Fibroblast of villous mesenchyme (primary cell): Measurements from ENCODE around the gene KLF7. TPM values are rescaled to one million over a fixed set of nuclear protein-coding genes. Genes with fewer than 3 reads are reported as not detected.

Experiments
- DNase-seq: peaks from one replicate; pipeline ENCODE4 v3.0.0-alpha.2; 2010; ENCODE audit warnings: low read depth
- H3K4me3 ChIP-seq: 2 replicates; pipeline ENCODE4 v1.5.1; 2011; ENCODE audit warnings: low read depth, mild to moderate bottlenecking, low read length
- CTCF ChIP-seq: IDR thresholded peaks from 2 replicates; pipeline ENCODE4 v1.5.1; 2012; ENCODE audit warnings: low read depth, mild to moderate bottlenecking, low read length; ENCODE audit not compliant: insufficient read depth
- total RNA-seq: library from RNA; depleted of rRNA; stranded (reverse); fragments of >200 nt; gene quantifications from 2 replicates; pipeline ENCODE4 v1.2.3, GENCODE V29; 2012

The KLF7 gene
- total RNA-seq, 1 donor, result 28.1 TPM

DNA sequence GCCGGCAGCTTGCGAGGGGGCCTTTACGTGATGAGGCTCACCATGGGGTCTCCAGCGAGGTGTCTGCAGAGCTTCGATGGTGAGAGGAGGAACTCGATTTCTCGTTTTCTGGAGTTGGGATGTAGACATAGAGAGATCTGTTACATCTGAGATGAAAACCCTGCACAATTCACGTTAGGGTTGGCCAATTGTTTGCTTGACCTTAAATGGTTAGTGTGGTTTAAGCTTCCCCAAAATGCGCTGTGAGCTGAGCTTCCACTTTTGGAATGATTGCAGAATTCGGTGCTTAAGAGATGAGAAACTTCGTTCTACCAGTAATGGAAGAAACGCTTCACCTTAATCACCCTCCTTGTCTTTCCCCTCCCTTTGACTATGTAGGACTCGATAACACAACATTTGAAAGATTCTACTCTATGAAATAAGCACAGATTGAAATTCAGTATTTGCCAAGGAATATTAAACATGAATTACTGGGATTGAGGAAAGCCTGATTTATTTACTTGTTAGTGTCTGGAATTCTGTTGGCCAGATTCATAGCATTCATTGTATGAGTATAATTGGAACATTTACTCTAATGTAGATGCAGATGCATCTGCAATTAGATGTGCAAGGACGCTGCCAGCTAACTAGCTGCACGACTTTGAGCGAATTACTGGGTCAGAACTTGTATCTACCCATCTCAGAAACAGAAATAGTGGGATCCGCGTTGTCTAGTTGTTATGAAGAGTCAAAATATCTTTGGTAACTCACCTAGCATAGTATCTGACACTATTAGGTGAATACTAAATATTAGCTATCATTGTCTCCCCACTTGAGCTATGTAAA lies 1.6 kb upstream of the KLF7 start:
- peak overlapping the region; percentile 68 for H3K4me3 ChIP-seq
- peak; percentile 68 for DNase-seq
- no peak for TF ChIP-seq CTCF

GRCh38 chr2:207166349-207167098 lies 776 bp upstream of the KLF7 start:
- H3K4me3 ChIP-seq, result peak overlapping the region; percentile 68
- DNase-seq, result peak; percentile 77
- peak; percentile 10 for TF ChIP-seq CTCF

DNA sequence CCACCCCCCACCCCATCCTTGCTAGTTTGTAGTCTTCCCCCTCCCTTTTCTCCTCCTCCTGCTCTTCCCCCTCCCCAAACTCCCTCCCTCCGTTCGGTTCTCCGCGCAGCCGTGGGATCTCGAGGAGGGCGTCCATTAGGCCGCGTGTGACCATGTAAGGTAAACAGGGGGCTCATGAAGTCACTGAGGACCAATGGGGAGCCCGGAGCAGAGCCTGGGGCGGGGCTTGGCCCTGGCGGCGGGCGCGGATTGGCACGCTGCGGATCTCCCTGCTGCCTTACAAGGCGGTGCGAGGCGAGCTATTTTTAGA lies 246 bp upstream of the KLF7 start:
- H3K4me3 ChIP-seq, result peak overlapping the region; percentile 85
- peak; percentile 100 for DNase-seq
- no peak for TF ChIP-seq CTCF

DNA sequence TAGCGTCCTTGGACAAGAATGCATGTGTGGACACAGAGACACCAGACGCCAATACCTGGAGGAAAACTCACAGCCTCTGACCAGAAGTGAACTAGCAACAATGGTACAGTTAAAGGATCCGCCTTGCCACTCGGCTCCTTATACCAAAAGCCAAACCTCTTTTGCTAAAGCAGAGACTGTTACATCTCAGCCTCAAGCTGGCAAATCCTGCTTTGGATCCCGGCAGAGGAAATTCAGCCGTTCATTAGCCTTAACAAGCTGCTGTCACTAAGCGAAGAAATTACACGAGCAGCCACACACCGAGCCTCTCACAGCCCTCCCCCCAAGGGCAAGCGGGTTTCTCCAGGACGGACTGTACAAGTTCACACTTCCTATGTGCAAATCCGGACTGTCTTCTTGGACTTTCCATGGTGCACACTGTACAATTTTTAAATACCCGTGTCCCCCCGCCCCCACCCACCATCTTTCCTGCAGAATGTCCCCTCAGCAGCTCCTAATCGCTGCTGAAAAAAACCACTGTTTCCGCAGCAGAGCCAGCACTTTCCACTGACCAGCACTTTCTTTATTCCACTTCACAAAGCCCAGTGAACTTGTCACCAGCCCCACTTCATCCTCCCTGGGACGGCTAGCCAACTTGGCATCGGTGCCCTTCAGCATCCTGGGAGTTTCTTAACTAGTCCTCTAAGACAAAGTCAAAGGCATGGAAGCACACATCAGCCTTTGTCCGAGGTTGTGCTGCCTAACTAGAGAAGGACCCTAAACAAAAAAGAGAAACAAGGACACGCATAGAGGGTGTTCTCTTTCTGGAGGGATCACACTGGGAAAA lies 1.5 kb downstream of the KLF7 start:
- no peak for TF ChIP-seq CTCF
- H3K4me3 ChIP-seq, result peak overlapping the region; percentile 85
- peak; percentile 52 for DNase-seq

DNA sequence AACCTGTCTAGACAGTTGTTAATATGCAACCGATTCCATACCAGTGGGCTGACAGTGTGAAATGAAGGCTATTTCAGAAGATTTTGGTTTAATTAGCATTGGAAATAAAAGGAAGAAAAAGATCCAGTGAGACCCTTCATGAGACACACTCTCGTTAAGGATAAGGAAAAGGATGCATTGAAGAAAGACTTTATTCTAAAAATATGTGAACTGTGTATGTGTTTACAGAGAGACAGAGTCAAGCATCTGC lies 2.1 kb downstream of the KLF7 start:
- peak overlapping the region; percentile 85 for H3K4me3 ChIP-seq
- TF ChIP-seq CTCF, result no peak
- no peak for DNase-seq

DNA sequence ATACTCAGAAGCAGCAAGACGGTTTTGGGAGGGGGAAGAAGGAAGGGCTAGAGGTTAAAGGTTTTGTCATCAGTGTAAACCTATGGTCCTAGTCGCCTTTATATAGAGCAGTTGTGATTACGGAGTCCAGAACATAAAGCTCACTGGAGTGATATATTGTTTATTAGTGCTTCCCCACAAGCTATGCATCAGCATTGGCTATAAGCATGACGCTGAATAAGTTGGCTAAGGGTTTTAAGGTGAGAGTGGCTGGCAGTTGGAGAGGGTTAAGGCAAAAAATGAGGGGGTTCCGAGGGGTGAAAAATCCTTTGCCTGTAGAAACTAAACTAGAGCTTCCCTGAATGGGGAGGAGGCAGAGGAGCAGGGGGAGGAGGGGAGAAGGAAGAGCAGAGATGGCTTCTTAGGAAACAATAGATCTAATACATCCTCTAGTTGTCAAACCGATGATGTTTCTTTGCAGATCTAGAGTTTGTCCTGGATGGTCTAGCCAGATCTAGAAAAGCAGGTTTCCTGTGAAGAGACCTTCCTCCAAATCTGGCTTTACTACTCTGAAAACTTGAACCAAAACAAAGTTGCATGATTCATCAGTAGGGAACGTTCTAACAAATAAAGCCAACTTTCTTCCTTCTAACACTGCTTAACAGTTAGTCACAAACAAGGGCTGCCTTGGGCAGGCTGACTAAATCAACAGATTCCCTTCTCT lies 2.5 kb downstream of the KLF7 start:
- TF ChIP-seq CTCF, result no peak
- DNase-seq, result peak; percentile 83
- H3K4me3 ChIP-seq, result peak overlapping the region; percentile 85
